IMR-90 (cell line): ENCODE data around the gene RASSF4.

Experiments used
- BHLHE40 ChIP-seq: fragments of 150-350 bp; IDR thresholded peaks from 2 replicates; pipeline ENCODE4 v1.6.1; 2016; ENCODE audit warnings: mild to moderate bottlenecking, low read depth, low read length
- MXI1 ChIP-seq: IDR thresholded peaks from 2 replicates; pipeline ENCODE4 v1.6.1; 2012; ENCODE audit warnings: low read depth, mild to moderate bottlenecking, low read length, moderate library complexity, borderline replicate concordance
- POLR2A ChIP-seq: IDR thresholded peaks from 2 replicates; pipeline ENCODE4 v1.6.1; 2012; ENCODE audit warnings: mild to moderate bottlenecking, low read depth, low read length
- RAD21 ChIP-seq: IDR thresholded peaks from 2 replicates; pipeline ENCODE4 v1.6.1; 2012; ENCODE audit warnings: low read length, improper control_type of control experiment
- SMC3 ChIP-seq: fragments of 150-350 bp; IDR thresholded peaks from 2 replicates; pipeline ENCODE4 v1.6.1; 2016; ENCODE audit warnings: low read depth, mild to moderate bottlenecking, antibody characterized with exemption, low read length, moderate library complexity
- TF ChIP-seq, protein P1 (sequence below): conservative IDR thresholded peaks from 2 replicates; pipeline ENCODE4 v1.5.1; 2012; ENCODE audit warnings: mild to moderate bottlenecking, low read depth, low read length, improper control_type of control experiment
- TF ChIP-seq, protein P2 (sequence below): fragments of 150-350 bp; IDR thresholded peaks from 2 replicates; pipeline ENCODE4 v1.6.1; 2017; ENCODE audit warnings: mild to moderate bottlenecking, antibody characterized with exemption, low read length, low read depth

DNA sequence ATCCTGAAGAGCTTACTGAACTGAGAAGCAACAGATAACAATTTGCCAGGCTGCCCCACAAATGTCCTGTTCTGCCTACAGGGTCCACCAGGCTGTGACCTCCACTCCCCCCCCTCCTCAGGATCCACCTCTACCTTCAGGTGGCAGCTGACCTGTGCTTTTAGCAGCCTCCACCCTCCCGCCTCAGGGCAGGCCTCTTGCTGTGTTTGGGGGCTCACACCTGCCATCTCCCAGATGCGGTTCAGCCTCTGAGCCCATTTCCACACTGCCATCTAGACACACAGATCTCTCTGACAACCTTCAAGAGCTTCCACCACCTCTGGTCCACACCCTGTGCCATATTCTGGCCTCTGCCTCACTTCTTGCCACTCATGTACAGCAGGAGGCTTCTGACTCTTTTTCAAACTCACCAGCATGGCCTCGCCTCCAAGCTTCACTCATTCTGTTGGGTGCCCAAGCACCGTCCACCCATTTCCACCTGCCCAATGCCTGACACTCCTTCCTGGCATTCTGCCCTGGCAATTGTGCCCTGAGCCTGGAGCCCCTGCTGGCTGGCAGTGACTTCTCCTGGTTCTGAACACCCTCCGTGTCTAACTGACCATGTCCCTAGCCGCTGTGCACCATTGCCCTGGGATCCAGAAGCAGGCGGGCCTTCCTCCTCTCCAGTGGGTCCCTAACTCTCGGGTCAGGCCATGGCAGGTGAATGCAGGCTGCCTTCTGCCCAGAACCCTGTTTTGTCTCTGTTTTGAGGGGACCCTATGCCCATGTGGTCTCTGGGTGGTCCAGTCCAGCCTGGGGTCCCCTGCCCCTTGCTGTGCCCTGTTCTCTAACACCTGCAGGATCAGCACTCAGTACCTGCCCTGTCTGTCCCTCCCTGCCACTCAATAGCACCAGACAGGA lies 30.0 kb upstream of the RASSF4 start:
- TF ChIP-seq, protein P1, sequence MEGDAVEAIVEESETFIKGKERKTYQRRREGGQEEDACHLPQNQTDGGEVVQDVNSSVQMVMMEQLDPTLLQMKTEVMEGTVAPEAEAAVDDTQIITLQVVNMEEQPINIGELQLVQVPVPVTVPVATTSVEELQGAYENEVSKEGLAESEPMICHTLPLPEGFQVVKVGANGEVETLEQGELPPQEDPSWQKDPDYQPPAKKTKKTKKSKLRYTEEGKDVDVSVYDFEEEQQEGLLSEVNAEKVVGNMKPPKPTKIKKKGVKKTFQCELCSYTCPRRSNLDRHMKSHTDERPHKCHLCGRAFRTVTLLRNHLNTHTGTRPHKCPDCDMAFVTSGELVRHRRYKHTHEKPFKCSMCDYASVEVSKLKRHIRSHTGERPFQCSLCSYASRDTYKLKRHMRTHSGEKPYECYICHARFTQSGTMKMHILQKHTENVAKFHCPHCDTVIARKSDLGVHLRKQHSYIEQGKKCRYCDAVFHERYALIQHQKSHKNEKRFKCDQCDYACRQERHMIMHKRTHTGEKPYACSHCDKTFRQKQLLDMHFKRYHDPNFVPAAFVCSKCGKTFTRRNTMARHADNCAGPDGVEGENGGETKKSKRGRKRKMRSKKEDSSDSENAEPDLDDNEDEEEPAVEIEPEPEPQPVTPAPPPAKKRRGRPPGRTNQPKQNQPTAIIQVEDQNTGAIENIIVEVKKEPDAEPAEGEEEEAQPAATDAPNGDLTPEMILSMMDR = no peak
- no peak for TF ChIP-seq BHLHE40
- TF ChIP-seq POLR2A = no peak
- no peak for TF ChIP-seq SMC3
- TF ChIP-seq, protein P2, sequence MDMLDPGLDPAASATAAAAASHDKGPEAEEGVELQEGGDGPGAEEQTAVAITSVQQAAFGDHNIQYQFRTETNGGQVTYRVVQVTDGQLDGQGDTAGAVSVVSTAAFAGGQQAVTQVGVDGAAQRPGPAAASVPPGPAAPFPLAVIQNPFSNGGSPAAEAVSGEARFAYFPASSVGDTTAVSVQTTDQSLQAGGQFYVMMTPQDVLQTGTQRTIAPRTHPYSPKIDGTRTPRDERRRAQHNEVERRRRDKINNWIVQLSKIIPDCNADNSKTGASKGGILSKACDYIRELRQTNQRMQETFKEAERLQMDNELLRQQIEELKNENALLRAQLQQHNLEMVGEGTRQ = no peak
- TF ChIP-seq RAD21 = no peak
- no peak for TF ChIP-seq MXI1
